Measurements from ENCODE around the gene WASF3. TPM values are rescaled to one million over a fixed set of nuclear protein-coding genes. Genes with fewer than 3 reads are reported as not detected.

Gene WASF3
- total RNA-seq, 4 donors from 2014 or later, result 1.4 to 13.9 (median 2.8) TPM

GRCh38 chr13:26541678-26542568 lies 15.6 kb upstream of the WASF3 start:
- Histone ChIP-seq H3K9me3 (no peaks in the 10 kb centered on the region), H3K4me3 (no peak overlapping the region), H3K27ac (no peak overlapping the region), H3K4me1 (no peaks in the 10 kb centered on the region), H3K36me3 (no peaks in the 10 kb centered on the region), H3K27me3 (peaks cover 0 to 27% (median 0%) of the 10 kb centered on the region in 4 donors)
- DNase-seq, result no peak
- intact Hi-C loops (cut with DNase I), result no loop called here
- 34 to 44% methylated on average over 4 to 6 of the region's 6 CpGs for WGBS, 2 donors
- TF ChIP-seq, protein P1, sequence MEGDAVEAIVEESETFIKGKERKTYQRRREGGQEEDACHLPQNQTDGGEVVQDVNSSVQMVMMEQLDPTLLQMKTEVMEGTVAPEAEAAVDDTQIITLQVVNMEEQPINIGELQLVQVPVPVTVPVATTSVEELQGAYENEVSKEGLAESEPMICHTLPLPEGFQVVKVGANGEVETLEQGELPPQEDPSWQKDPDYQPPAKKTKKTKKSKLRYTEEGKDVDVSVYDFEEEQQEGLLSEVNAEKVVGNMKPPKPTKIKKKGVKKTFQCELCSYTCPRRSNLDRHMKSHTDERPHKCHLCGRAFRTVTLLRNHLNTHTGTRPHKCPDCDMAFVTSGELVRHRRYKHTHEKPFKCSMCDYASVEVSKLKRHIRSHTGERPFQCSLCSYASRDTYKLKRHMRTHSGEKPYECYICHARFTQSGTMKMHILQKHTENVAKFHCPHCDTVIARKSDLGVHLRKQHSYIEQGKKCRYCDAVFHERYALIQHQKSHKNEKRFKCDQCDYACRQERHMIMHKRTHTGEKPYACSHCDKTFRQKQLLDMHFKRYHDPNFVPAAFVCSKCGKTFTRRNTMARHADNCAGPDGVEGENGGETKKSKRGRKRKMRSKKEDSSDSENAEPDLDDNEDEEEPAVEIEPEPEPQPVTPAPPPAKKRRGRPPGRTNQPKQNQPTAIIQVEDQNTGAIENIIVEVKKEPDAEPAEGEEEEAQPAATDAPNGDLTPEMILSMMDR (IDR thresholded peaks at IDR 0.05), result no peak
- TF ChIP-seq POLR2A (IDR thresholded peaks at IDR 0.05), result no peak

- H3K27ac ChIP-seq, result no peak overlapping the region
- intact Hi-C loops (cut with DNase I), result no loop called here
- H3K36me3 ChIP-seq, result no peaks in the 10 kb centered on the region
- no peak overlapping the region for H3K4me3 ChIP-seq
- H3K9me3 ChIP-seq, result no peaks in the 10 kb centered on the region
- DNase-seq, result no peak
- H3K27me3 ChIP-seq, result peaks cover 0 to 31% (median 0%) of the 10 kb centered on the region in 4 donors
- TF ChIP-seq, protein P1 (IDR thresholded peaks at IDR 0.05), result no peak
- TF ChIP-seq POLR2A (IDR thresholded peaks at IDR 0.05), result no peak
- no peaks in the 10 kb centered on the region for H3K4me1 ChIP-seq
- WGBS, 2 donors, result 56 to 77% methylated on average over 7 of the region's 8 CpGs
Measured at GRCh38 chr13:26544707-26545106, 12.8 kb upstream of the WASF3 start.

DNA sequence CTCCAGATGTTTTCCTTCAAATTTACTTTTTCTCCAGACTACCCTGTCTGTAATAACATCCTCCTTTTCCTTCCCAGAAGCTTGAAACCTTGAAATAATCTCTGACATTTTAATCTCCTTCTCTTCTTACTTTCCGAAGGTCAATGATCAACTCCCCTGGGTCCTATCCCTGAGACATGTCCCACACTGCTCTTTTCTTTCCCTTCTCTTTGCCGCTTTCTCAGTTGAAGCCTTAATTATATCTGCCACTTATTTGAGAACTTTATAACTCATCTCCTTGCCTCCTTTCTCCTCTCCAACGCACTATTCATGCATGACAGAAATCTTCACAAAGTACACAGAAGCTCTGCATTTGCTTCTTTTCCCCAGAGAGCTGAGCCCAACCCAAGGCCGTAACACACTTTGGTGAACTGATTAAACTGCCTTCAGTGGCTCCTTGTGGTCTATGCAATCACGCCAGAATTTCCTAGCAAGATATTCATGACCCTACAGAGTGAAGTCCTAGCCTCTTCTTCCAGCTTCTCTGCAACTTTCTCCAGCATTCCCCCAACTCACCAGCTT lies 9.2 kb upstream of the WASF3 start:
- no peak overlapping the region for H3K27ac ChIP-seq
- intact Hi-C loops (cut with DNase I), result no loop called here
- WGBS, 2 donors, result 65 to 67% methylated on average over 5 of the region's 5 CpGs
- no peak for TF ChIP-seq POLR2A (IDR thresholded peaks at IDR 0.05)
- H3K27me3 ChIP-seq, result peaks cover 0 to 41% (median 2%) of the 10 kb centered on the region in 4 donors
- no peaks in the 10 kb centered on the region for H3K4me1 ChIP-seq
- no peak for DNase-seq
- H3K9me3 ChIP-seq, result no peaks in the 10 kb centered on the region
- H3K36me3 ChIP-seq, result no peaks in the 10 kb centered on the region
- H3K4me3 ChIP-seq, result no peak overlapping the region

DNA sequence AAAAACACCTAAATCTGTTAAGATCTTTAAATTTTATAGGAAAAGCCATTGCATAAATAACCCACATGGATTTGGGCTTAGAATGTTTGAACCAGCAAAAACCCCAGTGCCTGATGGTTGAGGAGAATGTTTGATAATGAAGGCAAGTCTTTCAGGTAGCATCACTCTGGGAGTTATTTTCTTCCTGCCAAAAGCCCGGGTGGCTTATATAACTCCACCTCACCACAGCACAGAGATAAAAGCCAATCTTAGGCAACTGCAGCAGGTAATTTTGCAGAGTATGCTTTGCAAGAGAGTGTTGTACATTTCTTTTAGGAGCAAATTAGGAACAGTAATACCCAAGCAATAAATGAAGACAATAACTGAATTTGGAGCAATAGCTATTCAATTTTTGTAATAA lies 7.8 kb upstream of the WASF3 start:
- intact Hi-C loops (cut with DNase I), result no loop called here
- H3K9me3 ChIP-seq, result no peaks in the 10 kb centered on the region
- TF ChIP-seq, protein P1 (IDR thresholded peaks at IDR 0.05), result no peak
- no peak for TF ChIP-seq POLR2A (IDR thresholded peaks at IDR 0.05)
- H3K4me1 ChIP-seq, result no peaks in the 10 kb centered on the region
- H3K36me3 ChIP-seq, result no peaks in the 10 kb centered on the region
- H3K4me3 ChIP-seq, result no peak overlapping the region
- 8 to 21% methylated on average over 1 of the region's 1 CpG for WGBS, 2 donors
- DNase-seq, result no peak
- H3K27ac ChIP-seq, result no peak overlapping the region
- peaks cover 0 to 37% (median 2%) of the 10 kb centered on the region in 4 donors for H3K27me3 ChIP-seq

DNA sequence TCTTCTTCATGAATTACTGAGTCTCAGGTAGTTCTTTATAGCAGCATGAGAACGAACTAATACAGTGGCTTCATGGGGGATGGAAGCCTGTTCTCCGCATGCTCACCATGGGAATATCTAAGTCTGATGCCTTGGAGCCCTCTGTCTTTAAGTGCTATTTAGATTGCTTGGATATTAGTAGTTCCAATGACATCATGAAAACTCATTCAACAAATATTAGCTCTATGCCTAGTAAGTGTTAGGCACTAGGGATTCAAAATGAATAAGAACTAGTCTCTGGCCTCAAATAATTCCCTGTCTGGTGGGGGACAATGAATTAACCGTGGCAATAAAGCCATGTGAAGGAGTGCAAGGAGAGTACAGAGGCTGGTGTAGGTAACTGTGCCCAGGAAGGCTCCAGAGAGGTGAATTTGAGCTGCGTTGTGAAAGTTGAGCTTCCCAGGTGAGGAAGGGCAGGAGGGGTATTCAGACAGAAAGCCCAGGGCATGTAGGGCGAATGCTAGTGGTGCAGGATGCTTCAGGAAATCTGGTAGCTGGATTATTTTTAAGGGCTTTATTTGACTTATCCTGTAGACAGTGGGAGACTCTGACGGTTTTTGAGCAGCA lies 6.1 kb upstream of the WASF3 start:
- Histone ChIP-seq H3K4me1 (no peaks in the 10 kb centered on the region), H3K27me3 (peaks cover 0 to 38% (median 2%) of the 10 kb centered on the region in 4 donors), H3K4me3 (no peak overlapping the region), H3K36me3 (no peaks in the 10 kb centered on the region), H3K27ac (no peak overlapping the region), H3K9me3 (no peaks in the 10 kb centered on the region)
- TF ChIP-seq, protein P1 (IDR thresholded peaks at IDR 0.05), result no peak
- TF ChIP-seq POLR2A (IDR thresholded peaks at IDR 0.05), result no peak
- no peak for DNase-seq
- WGBS, 2 donors, result 66 to 68% methylated on average over 6 of the region's 6 CpGs
- intact Hi-C loops (cut with DNase I), result no loop called here

All from esophagus squamous epithelium (tissue), 5 donors.